Measurements from ENCODE around the gene STPG1.

DNA sequence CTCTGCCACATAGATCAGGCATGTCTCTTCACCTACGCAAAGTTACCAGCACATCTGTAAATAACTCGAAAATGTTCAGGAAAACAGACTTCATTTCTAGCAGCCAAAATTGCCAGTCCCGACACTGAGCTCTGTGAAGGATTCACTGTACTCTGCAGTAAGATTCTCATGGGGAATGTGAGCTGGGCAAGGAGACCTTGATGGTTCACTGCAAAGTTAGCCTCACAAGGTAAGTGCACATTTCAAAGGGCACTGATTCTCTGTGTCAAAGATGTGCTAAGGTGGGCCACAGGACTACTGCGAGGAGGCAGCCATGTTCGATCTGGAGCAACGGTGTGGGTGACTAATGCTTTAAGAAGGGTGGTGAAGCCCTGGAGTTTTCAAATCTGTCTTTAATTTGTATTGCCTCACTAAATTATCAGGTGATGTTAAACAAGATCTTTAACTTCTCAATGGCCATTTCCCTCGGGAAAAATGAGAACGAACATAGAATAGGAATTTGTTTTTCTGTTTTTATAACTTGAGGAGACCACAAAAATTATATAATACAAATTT is 25.2 kb downstream of the STPG1 start:
- TF ChIP-seq, protein P1, sequence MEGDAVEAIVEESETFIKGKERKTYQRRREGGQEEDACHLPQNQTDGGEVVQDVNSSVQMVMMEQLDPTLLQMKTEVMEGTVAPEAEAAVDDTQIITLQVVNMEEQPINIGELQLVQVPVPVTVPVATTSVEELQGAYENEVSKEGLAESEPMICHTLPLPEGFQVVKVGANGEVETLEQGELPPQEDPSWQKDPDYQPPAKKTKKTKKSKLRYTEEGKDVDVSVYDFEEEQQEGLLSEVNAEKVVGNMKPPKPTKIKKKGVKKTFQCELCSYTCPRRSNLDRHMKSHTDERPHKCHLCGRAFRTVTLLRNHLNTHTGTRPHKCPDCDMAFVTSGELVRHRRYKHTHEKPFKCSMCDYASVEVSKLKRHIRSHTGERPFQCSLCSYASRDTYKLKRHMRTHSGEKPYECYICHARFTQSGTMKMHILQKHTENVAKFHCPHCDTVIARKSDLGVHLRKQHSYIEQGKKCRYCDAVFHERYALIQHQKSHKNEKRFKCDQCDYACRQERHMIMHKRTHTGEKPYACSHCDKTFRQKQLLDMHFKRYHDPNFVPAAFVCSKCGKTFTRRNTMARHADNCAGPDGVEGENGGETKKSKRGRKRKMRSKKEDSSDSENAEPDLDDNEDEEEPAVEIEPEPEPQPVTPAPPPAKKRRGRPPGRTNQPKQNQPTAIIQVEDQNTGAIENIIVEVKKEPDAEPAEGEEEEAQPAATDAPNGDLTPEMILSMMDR (IDR thresholded peaks at IDR 0.05) = no peak
- TF ChIP-seq POLR2A (IDR thresholded peaks at IDR 0.05) = no peak

Measured in testis (tissue), 2 donors.